Liver (tissue), 9 donors: ENCODE results near the gene ITCH. TPM values are rescaled to one million over a fixed set of nuclear protein-coding genes. Genes with fewer than 3 reads are reported as not detected.

Experiments
- DNase-seq: peaks from one replicate; pipeline ENCODE4 v3.0.0-alpha.2; 2017; ENCODE audit warnings: low spot score
- H3K27ac ChIP-seq, 2 donors: one replicate each; pipeline ENCODE4 v1.7.0; 2013; ENCODE audit warnings: inconsistent platforms in 2 of 2, low read length in 2 of 2, control low read depth in 1 of 2, low read depth in 1 of 2, mild to moderate bottlenecking in 1 of 2
- H3K27me3 ChIP-seq, 4 donors: one replicate each; pipeline versions ENCODE4 v1.6.1 to v1.7.0; 2013; ENCODE audit warnings: low read length in 3 of 4, inconsistent platforms in 1 of 4, mild to moderate bottlenecking in 1 of 4, moderate library complexity in 1 of 4; ENCODE audit not compliant: control insufficient read depth in 4 of 4, insufficient read depth in 4 of 4
- H3K36me3 ChIP-seq, 4 donors: one replicate each; pipeline versions ENCODE4 v1.6.1 to v1.7.0; 2013; ENCODE audit warnings: low read length in 3 of 4, mild to moderate bottlenecking in 3 of 4, low read depth in 1 of 4, moderate library complexity in 1 of 4; ENCODE audit not compliant: control insufficient read depth in 4 of 4, insufficient read depth in 3 of 4
- H3K4me1 ChIP-seq, 4 donors: one replicate each; pipeline versions ENCODE4 v1.6.1 to v1.7.0; 2013; ENCODE audit warnings: low read length in 3 of 4, mild to moderate bottlenecking in 3 of 4, moderate library complexity in 1 of 4; ENCODE audit not compliant: control insufficient read depth in 4 of 4, insufficient read depth in 4 of 4
- H3K4me3 ChIP-seq, 3 donors: one replicate each; pipeline versions ENCODE4 v1.6.1 to v1.7.0; 2013; ENCODE audit warnings: low read length in 3 of 3, control low read depth in 1 of 3, low read depth in 1 of 3, mild to moderate bottlenecking in 1 of 3
- H3K9ac ChIP-seq, 2 donors: one replicate each; pipeline ENCODE4 v1.7.0; 2013; ENCODE audit warnings: low read length in 2 of 2, mild to moderate bottlenecking in 2 of 2, moderate library complexity in 2 of 2, control low read depth in 1 of 2, low read depth in 1 of 2
- H3K9me3 ChIP-seq, 4 donors: one replicate each; pipeline versions ENCODE4 v1.6.1 to v1.7.0; 2013; ENCODE audit warnings: low read length in 3 of 4; ENCODE audit not compliant: control insufficient read depth in 4 of 4
- EGR1 ChIP-seq, 2 donors: IDR thresholded peaks; 2 replicates each; pipeline ENCODE4 v1.6.1; 2016 to 2018; ENCODE audit warnings: antibody characterized with exemption in 2 of 2, low read depth in 2 of 2
- FOXA1 ChIP-seq: IDR thresholded peaks from 2 replicates; pipeline ENCODE4 v1.6.1; 2016; ENCODE audit warnings: antibody characterized with exemption
- FOXA2 ChIP-seq: IDR thresholded peaks from 2 replicates; pipeline ENCODE4 v1.6.1; 2016; ENCODE audit warnings: antibody characterized with exemption
- GABPA ChIP-seq, 2 donors: IDR thresholded peaks in 1 of 2; conservative IDR thresholded peaks in 1 of 2; 2 replicates each; pipeline ENCODE4 v1.6.1; 2016; ENCODE audit warnings: antibody characterized with exemption in 2 of 2, mild to moderate bottlenecking in 1 of 2, moderate library complexity in 1 of 2
- HNF4A ChIP-seq, 2 donors: conservative IDR thresholded peaks; 2 replicates each; pipeline ENCODE4 v1.6.1; 2016; ENCODE audit warnings: antibody characterized with exemption in 2 of 2, mild to moderate bottlenecking in 2 of 2
- HNF4G ChIP-seq: IDR thresholded peaks from 2 replicates; pipeline ENCODE4 v1.6.1; 2016; ENCODE audit warnings: antibody characterized with exemption
- JUND ChIP-seq, 2 donors: IDR thresholded peaks; 2 replicates each; pipeline ENCODE4 v1.6.1; 2016; ENCODE audit warnings: antibody characterized with exemption in 2 of 2
- NR2F2 ChIP-seq: IDR thresholded peaks from 2 replicates; pipeline ENCODE4 v1.6.1; 2016; ENCODE audit warnings: antibody characterized with exemption
- RAD21 ChIP-seq, 2 donors: IDR thresholded peaks; 2 replicates each; pipeline ENCODE4 v1.6.1; 2016; ENCODE audit warnings: antibody characterized with exemption in 2 of 2, mild to moderate bottlenecking in 2 of 2
- RXRA ChIP-seq, 2 donors: IDR thresholded peaks; 2 replicates each; pipeline ENCODE4 v1.6.1; 2017 to 2018; ENCODE audit warnings: antibody characterized with exemption in 2 of 2, mild to moderate bottlenecking in 1 of 2
- SP1 ChIP-seq: IDR thresholded peaks from 2 replicates; pipeline ENCODE4 v1.6.1; 2018; ENCODE audit warnings: antibody characterized with exemption, mild to moderate bottlenecking
- TAF1 ChIP-seq: conservative IDR thresholded peaks from 2 replicates; pipeline ENCODE4 v1.6.1; 2016; ENCODE audit warnings: antibody characterized with exemption, mild to moderate bottlenecking
- YY1 ChIP-seq: IDR thresholded peaks from 2 replicates; pipeline ENCODE4 v1.6.1; 2016; ENCODE audit warnings: antibody characterized with exemption, mild to moderate bottlenecking
- WGBS: extraction: QIAGEN DNeasy Blood & Tissue Kit; methylation state at CpG from one replicate; pipeline ENCODE4 v1.1.7; 2013; 5-methylcytosine and 5-hydroxymethylcytosine counted together
- polyA plus RNA-seq, 2 donors: library from polyadenylated mRNA; stranded (reverse) in 1 of 2; unstranded in 1 of 2; fragments of 200-250 nt in 1 of 2; fragments of >200 nt in 1 of 2; fragmentation: Nextera tagmentation in 1 of 2; extraction: Ambion mirVana in 1 of 2; gene quantifications; one replicate each; pipeline versions ENCODE4 v1.2.1 to v1.2.3, GENCODE V29; 2013 to 2015
- total RNA-seq, 2 donors: library from RNA; depleted of rRNA; stranded (reverse); fragments of >200 nt; gene quantifications; one replicate each; pipeline ENCODE4 v1.2.3, GENCODE V29; 2014
- TF ChIP-seq, protein P1 (sequence below): IDR thresholded peaks from 2 replicates; pipeline ENCODE4 v1.6.1; 2016; ENCODE audit warnings: antibody characterized with exemption, mild to moderate bottlenecking
- TF ChIP-seq, protein P2 (sequence below): IDR thresholded peaks from 2 replicates; pipeline ENCODE4 v1.6.1; 2016; ENCODE audit warnings: antibody characterized with exemption
- TF ChIP-seq, protein P3 (sequence below): fragments of 150-350 bp; IDR thresholded peaks from 2 replicates; pipeline ENCODE4 v1.5.1; 2017; ENCODE audit warnings: improper control_type of control experiment, low read depth, low read length; ENCODE audit not compliant: missing input control
- TF ChIP-seq, protein P4 (sequence below): IDR thresholded peaks from 2 replicates; pipeline ENCODE4 v1.6.1; 2016; ENCODE audit warnings: antibody characterized with exemption
- TF ChIP-seq, protein P5 (sequence below): IDR thresholded peaks from 2 replicates; pipeline ENCODE4 v1.6.1; 2016; ENCODE audit warnings: antibody characterized with exemption
- donor health status: healthy.
- donor health status: healthy.
- donor health status: healthy.
- donor health status: healthy.
- donor health status: healthy.

ITCH gene
- total and polyA plus RNA-seq, 4 donors: 14.3 to 85.3 (median 25.8) TPM

GRCh38 chr20:34526466-34526865 lies 163.4 kb downstream of the ITCH start (continued):
- TF ChIP-seq, protein P1, sequence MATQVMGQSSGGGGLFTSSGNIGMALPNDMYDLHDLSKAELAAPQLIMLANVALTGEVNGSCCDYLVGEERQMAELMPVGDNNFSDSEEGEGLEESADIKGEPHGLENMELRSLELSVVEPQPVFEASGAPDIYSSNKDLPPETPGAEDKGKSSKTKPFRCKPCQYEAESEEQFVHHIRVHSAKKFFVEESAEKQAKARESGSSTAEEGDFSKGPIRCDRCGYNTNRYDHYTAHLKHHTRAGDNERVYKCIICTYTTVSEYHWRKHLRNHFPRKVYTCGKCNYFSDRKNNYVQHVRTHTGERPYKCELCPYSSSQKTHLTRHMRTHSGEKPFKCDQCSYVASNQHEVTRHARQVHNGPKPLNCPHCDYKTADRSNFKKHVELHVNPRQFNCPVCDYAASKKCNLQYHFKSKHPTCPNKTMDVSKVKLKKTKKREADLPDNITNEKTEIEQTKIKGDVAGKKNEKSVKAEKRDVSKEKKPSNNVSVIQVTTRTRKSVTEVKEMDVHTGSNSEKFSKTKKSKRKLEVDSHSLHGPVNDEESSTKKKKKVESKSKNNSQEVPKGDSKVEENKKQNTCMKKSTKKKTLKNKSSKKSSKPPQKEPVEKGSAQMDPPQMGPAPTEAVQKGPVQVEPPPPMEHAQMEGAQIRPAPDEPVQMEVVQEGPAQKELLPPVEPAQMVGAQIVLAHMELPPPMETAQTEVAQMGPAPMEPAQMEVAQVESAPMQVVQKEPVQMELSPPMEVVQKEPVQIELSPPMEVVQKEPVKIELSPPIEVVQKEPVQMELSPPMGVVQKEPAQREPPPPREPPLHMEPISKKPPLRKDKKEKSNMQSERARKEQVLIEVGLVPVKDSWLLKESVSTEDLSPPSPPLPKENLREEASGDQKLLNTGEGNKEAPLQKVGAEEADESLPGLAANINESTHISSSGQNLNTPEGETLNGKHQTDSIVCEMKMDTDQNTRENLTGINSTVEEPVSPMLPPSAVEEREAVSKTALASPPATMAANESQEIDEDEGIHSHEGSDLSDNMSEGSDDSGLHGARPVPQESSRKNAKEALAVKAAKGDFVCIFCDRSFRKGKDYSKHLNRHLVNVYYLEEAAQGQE: no peak
- TF ChIP-seq HNF4A (conservative IDR thresholded peaks at IDR 0.05): no peak
- TF ChIP-seq FOXA2: no peak
- no peak for TF ChIP-seq HNF4G

- Histone ChIP-seq H3K27ac (peak overlapping the region in 1 of 2 donors; percentile 34), H3K36me3 (peaks cover 2 to 30% (median 24%) of the 10 kb centered on the region in 4 donors), H3K9me3 (no peaks in the 10 kb centered on the region), H3K27me3 (no peaks in the 10 kb centered on the region), H3K4me3 (no peak overlapping the region), H3K9ac (no peak overlapping the region), H3K4me1 (peaks cover 0 to 6% (median 2%) of the 10 kb centered on the region in 4 donors)
- DNase-seq: no peak
- TF ChIP-seq HNF4A (conservative IDR thresholded peaks at IDR 0.05) (no peak), JUND (IDR thresholded peaks at IDR 0.05) (no peak), FOXA2 (no peak), HNF4G (no peak), RXRA (IDR thresholded peaks at IDR 0.05) (no peak), NR2F2 (no peak), GABPA (IDR thresholded peaks at IDR 0.05 in 1 of 2, conservative IDR thresholded peaks at IDR 0.05 in 1 of 2) (no peak), TAF1 (no peak), RAD21 (IDR thresholded peaks at IDR 0.05) (no peak), EGR1 (IDR thresholded peaks at IDR 0.05; ENCODE audit: low read depth in 2 of 2) (no peak), SP1 (no peak), FOXA1 (no peak), YY1 (no peak)
- TF ChIP-seq, protein P2, sequence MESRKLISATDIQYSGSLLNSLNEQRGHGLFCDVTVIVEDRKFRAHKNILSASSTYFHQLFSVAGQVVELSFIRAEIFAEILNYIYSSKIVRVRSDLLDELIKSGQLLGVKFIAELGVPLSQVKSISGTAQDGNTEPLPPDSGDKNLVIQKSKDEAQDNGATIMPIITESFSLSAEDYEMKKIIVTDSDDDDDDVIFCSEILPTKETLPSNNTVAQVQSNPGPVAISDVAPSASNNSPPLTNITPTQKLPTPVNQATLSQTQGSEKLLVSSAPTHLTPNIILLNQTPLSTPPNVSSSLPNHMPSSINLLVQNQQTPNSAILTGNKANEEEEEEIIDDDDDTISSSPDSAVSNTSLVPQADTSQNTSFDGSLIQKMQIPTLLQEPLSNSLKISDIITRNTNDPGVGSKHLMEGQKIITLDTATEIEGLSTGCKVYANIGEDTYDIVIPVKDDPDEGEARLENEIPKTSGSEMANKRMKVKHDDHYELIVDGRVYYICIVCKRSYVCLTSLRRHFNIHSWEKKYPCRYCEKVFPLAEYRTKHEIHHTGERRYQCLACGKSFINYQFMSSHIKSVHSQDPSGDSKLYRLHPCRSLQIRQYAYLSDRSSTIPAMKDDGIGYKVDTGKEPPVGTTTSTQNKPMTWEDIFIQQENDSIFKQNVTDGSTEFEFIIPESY: no peak
- TF ChIP-seq, protein P3, sequence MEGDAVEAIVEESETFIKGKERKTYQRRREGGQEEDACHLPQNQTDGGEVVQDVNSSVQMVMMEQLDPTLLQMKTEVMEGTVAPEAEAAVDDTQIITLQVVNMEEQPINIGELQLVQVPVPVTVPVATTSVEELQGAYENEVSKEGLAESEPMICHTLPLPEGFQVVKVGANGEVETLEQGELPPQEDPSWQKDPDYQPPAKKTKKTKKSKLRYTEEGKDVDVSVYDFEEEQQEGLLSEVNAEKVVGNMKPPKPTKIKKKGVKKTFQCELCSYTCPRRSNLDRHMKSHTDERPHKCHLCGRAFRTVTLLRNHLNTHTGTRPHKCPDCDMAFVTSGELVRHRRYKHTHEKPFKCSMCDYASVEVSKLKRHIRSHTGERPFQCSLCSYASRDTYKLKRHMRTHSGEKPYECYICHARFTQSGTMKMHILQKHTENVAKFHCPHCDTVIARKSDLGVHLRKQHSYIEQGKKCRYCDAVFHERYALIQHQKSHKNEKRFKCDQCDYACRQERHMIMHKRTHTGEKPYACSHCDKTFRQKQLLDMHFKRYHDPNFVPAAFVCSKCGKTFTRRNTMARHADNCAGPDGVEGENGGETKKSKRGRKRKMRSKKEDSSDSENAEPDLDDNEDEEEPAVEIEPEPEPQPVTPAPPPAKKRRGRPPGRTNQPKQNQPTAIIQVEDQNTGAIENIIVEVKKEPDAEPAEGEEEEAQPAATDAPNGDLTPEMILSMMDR: no peak
- TF ChIP-seq, protein P4, sequence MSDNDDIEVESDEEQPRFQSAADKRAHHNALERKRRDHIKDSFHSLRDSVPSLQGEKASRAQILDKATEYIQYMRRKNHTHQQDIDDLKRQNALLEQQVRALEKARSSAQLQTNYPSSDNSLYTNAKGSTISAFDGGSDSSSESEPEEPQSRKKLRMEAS: no peak
- TF ChIP-seq, protein P5, sequence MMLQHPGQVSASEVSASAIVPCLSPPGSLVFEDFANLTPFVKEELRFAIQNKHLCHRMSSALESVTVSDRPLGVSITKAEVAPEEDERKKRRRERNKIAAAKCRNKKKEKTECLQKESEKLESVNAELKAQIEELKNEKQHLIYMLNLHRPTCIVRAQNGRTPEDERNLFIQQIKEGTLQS: no peak
- 91% methylated on average over 10 of the region's 10 CpGs for WGBS
Measured at GRCh38 chr20:34527016-34527415, 163.9 kb downstream of the ITCH start.
